Measurements from ENCODE around the gene LBR. TPM values are rescaled to one million over a fixed set of nuclear protein-coding genes. Genes with fewer than 3 reads are reported as not detected.

Gene LBR
- total and polyA plus RNA-seq, 2 of the 4 experiments (the other 2 are of a cell fraction), result 21.3 to 24.9 TPM

- Histone ChIP-seq H3K9me1 (ENCODE audit: insufficient read depth, low read length) (0 out of 2 replicates have a peak, but pooled peaks cover 5% of the 10 kb centered on the region), H3K23ac (ENCODE audit: low read depth, low read length) (no peak overlapping the region), H4K8ac (ENCODE audit: low read depth in 2 of 2, low read length in 2 of 2) (no peak overlapping the region), H2BK120ac (ENCODE audit: low read depth, low read length) (no peak overlapping the region), H3K9me3 (ENCODE audit: control insufficient read depth, insufficient read depth, low read length) (no peaks in the 10 kb centered on the region), H3K56ac (ENCODE audit: extremely low read depth, insufficient read depth, low read length) (no peak overlapping the region), H3K9ac (ENCODE audit: low read depth, low read length) (no peak overlapping the region), H3K18ac (ENCODE audit: low read depth, low read length) (no peak overlapping the region), H2BK5ac (ENCODE audit: low read depth, low read length, poor library complexity, severe bottlenecking) (no peak overlapping the region), H3K4me2 (ENCODE audit: low read depth, low read length) (no peak overlapping the region), H4K91ac (ENCODE audit: insufficient read depth, low read depth, low read length) (no peak overlapping the region), H4K5ac (ENCODE audit: low read depth, low read length) (no peak overlapping the region), H3K27ac (ENCODE audit: insufficient read depth, low read length) (no peak overlapping the region), H2AK9ac (replicated peaks; ENCODE audit: low read depth, low read length, poor library complexity) (no peak overlapping the region), H2BK20ac (ENCODE audit: low read depth, low read length) (no peak overlapping the region), H3K4me1 (ENCODE audit: control insufficient read depth, insufficient read depth, low read length) (peaks cover 11% of the 10 kb centered on the region), H2AFZ (replicated peaks; ENCODE audit: low read length, poor library complexity) (no peak overlapping the region), H2BK15ac (ENCODE audit: low read depth, low read length) (no peak overlapping the region), H3K4ac (ENCODE audit: low read depth, low read length) (no peak overlapping the region), H3K4me3 (ENCODE audit: insufficient read depth, low read depth, low read length) (no peak overlapping the region), H2AK5ac (ENCODE audit: low read depth, low read length) (no peak overlapping the region; the same call in 1 of the 2 replicates), H4K20me1 (ENCODE audit: insufficient read depth, low read length) (no peaks in the 10 kb centered on the region), H3K27me3 (ENCODE audit: control insufficient read depth, insufficient read depth, low read length) (no peaks in the 10 kb centered on the region), H3K14ac (replicated peaks; ENCODE audit: low read depth, low read length) (no peak overlapping the region), H3K36me3 (ENCODE audit: control insufficient read depth, insufficient read depth, low read length) (no peaks in the 10 kb centered on the region), H3K79me1 (ENCODE audit: low read depth in 1 of 2, low read length in 2 of 2) (no peaks in the 10 kb centered on the region)
- DNase-seq (no peak), ATAC-seq (ENCODE audit: low read depth) (no peak)
- in situ Hi-C loops (cut with MboI; ENCODE audit: low sequenced_read_pairs) (no loop called here), dilution Hi-C loops (cut with HindIII; ENCODE audit: low sequenced_read_pairs, unreplicated experiment) (no loop called here), intact Hi-C loops (cut with micrococcal nuclease) (no loop called here)
- WGBS, 2 experiments (ENCODE audit: extremely low coverage in 2 of 2, insufficient read length in 1 of 2), result 71% methylated on average over 2 of the region's 7 CpGs; no CpG with 5 or more reads in 1 of the 2 experiments
- no TSS peak for BruUV-seq (replicated peaks)
- TF ChIP-seq MAZ (IDR thresholded peaks at IDR 0.05; ENCODE audit: borderline replicate concordance, low read depth, low read length), result no peak
- no peak for TF ChIP-seq BHLHE40 (IDR thresholded peaks at IDR 0.05; ENCODE audit: low read depth, low read length)
- TF ChIP-seq CHD1 (IDR thresholded peaks at IDR 0.05; ENCODE audit: low read depth, low read length), result no peak
- TF ChIP-seq SMC3 (IDR thresholded peaks at IDR 0.05; ENCODE audit: low read depth, low read length), result no peak
- no peak for TF ChIP-seq CEBPB (IDR thresholded peaks at IDR 0.05; ENCODE audit: low read depth, low read length)
- ChIA-PET POLR2A (ENCODE audit: unreplicated experiment) (no interaction called here), CTCF (no interaction called here)
Observed at GRCh38 chr1:225446595-225446960, 18.7 kb upstream of the LBR start.

All from IMR-90 (cell line).